ENCODE data around the gene FHIT. TPM values are rescaled to one million over a fixed set of nuclear protein-coding genes. Genes with fewer than 3 reads are reported as not detected.

The FHIT gene
- total RNA-seq, 4 donors from 2014 or later, result 3.5 to 17.0 (median 16.7) TPM

- Histone ChIP-seq H3K27ac (no peak overlapping the region), H3K36me3 (no peaks in the 10 kb centered on the region), H3K4me3 (no peak overlapping the region), H3K9me3 (no peaks in the 10 kb centered on the region), H3K27me3 (no peaks in the 10 kb centered on the region), H3K4me1 (no peaks in the 10 kb centered on the region)
- TF ChIP-seq POLR2A (IDR thresholded peaks at IDR 0.05), result no peak
- TF ChIP-seq CTCF (IDR thresholded peaks at IDR 0.05), result no peak
- no peak for DNase-seq
These were observed 1464.9 kb downstream of the FHIT start for GRCh38 chr3:59786374-59786773.

- Histone ChIP-seq H3K27ac (no peak overlapping the region), H3K27me3 (no peaks in the 10 kb centered on the region), H3K4me1 (no peaks in the 10 kb centered on the region), H3K4me3 (no peak overlapping the region), H3K9me3 (no peaks in the 10 kb centered on the region), H3K36me3 (no peaks in the 10 kb centered on the region)
- no peak for DNase-seq
- TF ChIP-seq POLR2A (IDR thresholded peaks at IDR 0.05) (no peak), CTCF (IDR thresholded peaks at IDR 0.05) (no peak)
These were observed 1467.1 kb downstream of the FHIT start for GRCh38 chr3:59784164-59784563.

GRCh38 chr3:59783468-59783988 lies 1467.7 kb downstream of the FHIT start:
- no peaks in the 10 kb centered on the region for H3K4me1 ChIP-seq
- H3K27ac ChIP-seq, result no peak overlapping the region
- H3K27me3 ChIP-seq, result no peaks in the 10 kb centered on the region
- no peak overlapping the region for H3K4me3 ChIP-seq
- H3K9me3 ChIP-seq, result no peaks in the 10 kb centered on the region
- H3K36me3 ChIP-seq, result no peaks in the 10 kb centered on the region
- no peak for DNase-seq
- no peak for TF ChIP-seq POLR2A (IDR thresholded peaks at IDR 0.05)
- no peak for TF ChIP-seq CTCF (IDR thresholded peaks at IDR 0.05)

- H3K4me1 ChIP-seq, result no peaks in the 10 kb centered on the region
- H3K4me3 ChIP-seq, result no peak overlapping the region
- no peaks in the 10 kb centered on the region for H3K9me3 ChIP-seq
- H3K27ac ChIP-seq, result no peak overlapping the region
- TF ChIP-seq CTCF (IDR thresholded peaks at IDR 0.05) (no peak), POLR2A (IDR thresholded peaks at IDR 0.05) (no peak)
- H3K36me3 ChIP-seq, result no peaks in the 10 kb centered on the region
- no peaks in the 10 kb centered on the region for H3K27me3 ChIP-seq
- no peak for DNase-seq
These were observed 1468.6 kb downstream of the FHIT start for GRCh38 chr3:59782664-59783063.

- Histone ChIP-seq H3K4me3 (no peak overlapping the region), H3K9me3 (no peaks in the 10 kb centered on the region), H3K27ac (no peak overlapping the region), H3K27me3 (no peaks in the 10 kb centered on the region), H3K4me1 (no peaks in the 10 kb centered on the region), H3K36me3 (no peaks in the 10 kb centered on the region)
- DNase-seq, result no peak
- no peak for TF ChIP-seq CTCF (IDR thresholded peaks at IDR 0.05)
- no peak for TF ChIP-seq POLR2A (IDR thresholded peaks at IDR 0.05)
These were observed 1471.0 kb downstream of the FHIT start for GRCh38 chr3:59780209-59780608.

- no peaks in the 10 kb centered on the region for H3K36me3 ChIP-seq
- H3K4me3 ChIP-seq, result no peak overlapping the region
- no peaks in the 10 kb centered on the region for H3K27me3 ChIP-seq
- TF ChIP-seq CTCF (IDR thresholded peaks at IDR 0.05) (no peak), POLR2A (IDR thresholded peaks at IDR 0.05) (no peak)
- DNase-seq, result no peak
- no peaks in the 10 kb centered on the region for H3K4me1 ChIP-seq
- no peaks in the 10 kb centered on the region for H3K9me3 ChIP-seq
- H3K27ac ChIP-seq, result no peak overlapping the region
These were observed 1472.0 kb downstream of the FHIT start for GRCh38 chr3:59779260-59779659.

Measured in Peyer's patch (tissue), 4 donors.